ENCODE results near the gene ABCA6.

Gene ABCA6

GRCh38 chr17:69143683-69144231 is 2.1 kb upstream of the ABCA6 start:
- H3K79me2 ChIP-seq (ENCODE audit: control insufficient read depth, low read length) = no peaks in the 10 kb centered on the region
- no peaks in the 10 kb centered on the region for H3K9me2 ChIP-seq (replicated peaks; ENCODE audit: control insufficient read depth, low read length)
- H3K27ac ChIP-seq (ENCODE audit: low read depth, low read length) = no peak overlapping the region
- H3K4me2 ChIP-seq (ENCODE audit: low read length) = no peak overlapping the region
- H3F3A ChIP-seq (ENCODE audit: control insufficient read depth, insufficient read depth) = no peaks in the 10 kb centered on the region
- no peaks in the 10 kb centered on the region for H4K20me1 ChIP-seq (ENCODE audit: control insufficient read depth, insufficient read depth, low read depth, low read length)
- no peaks in the 10 kb centered on the region for H3K27me3 ChIP-seq (ENCODE audit: control insufficient read depth, low read length)
- H3K36me3 ChIP-seq (ENCODE audit: control insufficient read depth, low read length) = no peaks in the 10 kb centered on the region
- H3K4me3 ChIP-seq (ENCODE audit: low read length) = no peak overlapping the region
- no peak for TF ChIP-seq EZH2phosphoT487 (IDR thresholded peaks at IDR 0.05; ENCODE audit: borderline replicate concordance, low read length)
- no peak for TF ChIP-seq CTCF (IDR thresholded peaks at IDR 0.05; ENCODE audit: low read depth, low read length, poor library complexity, severe bottlenecking)
- H3K9me3 ChIP-seq (ENCODE audit: control insufficient read depth, insufficient read depth, low read length) = no peaks in the 10 kb centered on the region
- H3K4me1 ChIP-seq (ENCODE audit: control insufficient read depth, low read length) = no peaks in the 10 kb centered on the region

DNA sequence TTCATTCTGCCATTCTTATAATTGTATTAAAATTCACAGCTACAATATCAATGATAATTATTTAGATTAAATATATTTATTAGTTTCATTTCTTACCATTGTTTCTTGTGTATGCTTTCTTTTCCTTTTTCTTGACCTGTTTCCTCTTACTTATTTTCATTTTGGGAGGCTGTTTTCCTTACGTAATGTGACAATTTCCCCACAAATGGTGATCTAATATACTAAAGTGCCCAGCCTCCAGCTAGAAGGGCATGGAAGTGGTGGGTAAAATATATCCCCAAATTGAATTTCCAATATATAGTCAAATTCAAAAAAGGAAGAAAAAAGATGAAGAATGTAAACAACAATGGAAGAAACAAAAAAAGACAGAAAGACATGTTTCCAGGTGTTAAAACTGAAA is 1.5 kb upstream of the ABCA6 start:
- Histone ChIP-seq H3K4me3 (ENCODE audit: low read length) (no peak overlapping the region), H3F3A (ENCODE audit: control insufficient read depth, insufficient read depth) (no peaks in the 10 kb centered on the region), H3K36me3 (ENCODE audit: control insufficient read depth, low read length) (no peaks in the 10 kb centered on the region), H4K20me1 (ENCODE audit: control insufficient read depth, insufficient read depth, low read depth, low read length) (no peaks in the 10 kb centered on the region), H3K27ac (ENCODE audit: low read depth, low read length) (no peak overlapping the region), H3K9me3 (ENCODE audit: control insufficient read depth, insufficient read depth, low read length) (no peaks in the 10 kb centered on the region), H3K79me2 (ENCODE audit: control insufficient read depth, low read length) (no peaks in the 10 kb centered on the region), H3K9me2 (replicated peaks; ENCODE audit: control insufficient read depth, low read length) (no peaks in the 10 kb centered on the region), H3K4me1 (ENCODE audit: control insufficient read depth, low read length) (no peaks in the 10 kb centered on the region), H3K4me2 (ENCODE audit: low read length) (no peak overlapping the region), H3K27me3 (ENCODE audit: control insufficient read depth, low read length) (no peaks in the 10 kb centered on the region)
- no peak for TF ChIP-seq CTCF (IDR thresholded peaks at IDR 0.05; ENCODE audit: low read depth, low read length, poor library complexity, severe bottlenecking)
- no peak for TF ChIP-seq EZH2phosphoT487 (IDR thresholded peaks at IDR 0.05; ENCODE audit: borderline replicate concordance, low read length)

- H3K36me3 ChIP-seq (ENCODE audit: control insufficient read depth, low read length) = no peaks in the 10 kb centered on the region
- no peaks in the 10 kb centered on the region for H3K79me2 ChIP-seq (ENCODE audit: control insufficient read depth, low read length)
- no peak overlapping the region for H3K4me2 ChIP-seq (ENCODE audit: low read length)
- TF ChIP-seq CTCF (IDR thresholded peaks at IDR 0.05; ENCODE audit: low read depth, low read length, poor library complexity, severe bottlenecking) (no peak), EZH2phosphoT487 (IDR thresholded peaks at IDR 0.05; ENCODE audit: borderline replicate concordance, low read length) (no peak)
- H3K27ac ChIP-seq (ENCODE audit: low read depth, low read length) = no peak overlapping the region
- H3K27me3 ChIP-seq (ENCODE audit: control insufficient read depth, low read length) = no peaks in the 10 kb centered on the region
- H3K9me3 ChIP-seq (ENCODE audit: control insufficient read depth, insufficient read depth, low read length) = no peaks in the 10 kb centered on the region
- H4K20me1 ChIP-seq (ENCODE audit: control insufficient read depth, insufficient read depth, low read depth, low read length) = no peaks in the 10 kb centered on the region
- H3K9me2 ChIP-seq (replicated peaks; ENCODE audit: control insufficient read depth, low read length) = no peaks in the 10 kb centered on the region
- H3K4me3 ChIP-seq (ENCODE audit: low read length) = no peak overlapping the region
- no peaks in the 10 kb centered on the region for H3F3A ChIP-seq (ENCODE audit: control insufficient read depth, insufficient read depth)
- no peaks in the 10 kb centered on the region for H3K4me1 ChIP-seq (ENCODE audit: control insufficient read depth, low read length)
Measured at GRCh38 chr17:69142175-69142802, 594 bp upstream of the ABCA6 start.
